ENCODE data around the gene ASB1.

Gene ASB1

GRCh38 chr2:238412067-238412767 lies 14.5 kb upstream of the ASB1 start:
- no peak for DNase-seq (ENCODE audit: extremely low read depth, low read depth)
- TF ChIP-seq, protein P1, sequence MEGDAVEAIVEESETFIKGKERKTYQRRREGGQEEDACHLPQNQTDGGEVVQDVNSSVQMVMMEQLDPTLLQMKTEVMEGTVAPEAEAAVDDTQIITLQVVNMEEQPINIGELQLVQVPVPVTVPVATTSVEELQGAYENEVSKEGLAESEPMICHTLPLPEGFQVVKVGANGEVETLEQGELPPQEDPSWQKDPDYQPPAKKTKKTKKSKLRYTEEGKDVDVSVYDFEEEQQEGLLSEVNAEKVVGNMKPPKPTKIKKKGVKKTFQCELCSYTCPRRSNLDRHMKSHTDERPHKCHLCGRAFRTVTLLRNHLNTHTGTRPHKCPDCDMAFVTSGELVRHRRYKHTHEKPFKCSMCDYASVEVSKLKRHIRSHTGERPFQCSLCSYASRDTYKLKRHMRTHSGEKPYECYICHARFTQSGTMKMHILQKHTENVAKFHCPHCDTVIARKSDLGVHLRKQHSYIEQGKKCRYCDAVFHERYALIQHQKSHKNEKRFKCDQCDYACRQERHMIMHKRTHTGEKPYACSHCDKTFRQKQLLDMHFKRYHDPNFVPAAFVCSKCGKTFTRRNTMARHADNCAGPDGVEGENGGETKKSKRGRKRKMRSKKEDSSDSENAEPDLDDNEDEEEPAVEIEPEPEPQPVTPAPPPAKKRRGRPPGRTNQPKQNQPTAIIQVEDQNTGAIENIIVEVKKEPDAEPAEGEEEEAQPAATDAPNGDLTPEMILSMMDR (IDR thresholded peaks at IDR 0.05; ENCODE audit: low read depth, low read length): no peak

GRCh38 chr2:238413368-238413767 lies 13.4 kb upstream of the ASB1 start:
- no peak for DNase-seq (ENCODE audit: extremely low read depth, low read depth)
- TF ChIP-seq, protein P1 (IDR thresholded peaks at IDR 0.05; ENCODE audit: low read depth, low read length): no peak

DNA sequence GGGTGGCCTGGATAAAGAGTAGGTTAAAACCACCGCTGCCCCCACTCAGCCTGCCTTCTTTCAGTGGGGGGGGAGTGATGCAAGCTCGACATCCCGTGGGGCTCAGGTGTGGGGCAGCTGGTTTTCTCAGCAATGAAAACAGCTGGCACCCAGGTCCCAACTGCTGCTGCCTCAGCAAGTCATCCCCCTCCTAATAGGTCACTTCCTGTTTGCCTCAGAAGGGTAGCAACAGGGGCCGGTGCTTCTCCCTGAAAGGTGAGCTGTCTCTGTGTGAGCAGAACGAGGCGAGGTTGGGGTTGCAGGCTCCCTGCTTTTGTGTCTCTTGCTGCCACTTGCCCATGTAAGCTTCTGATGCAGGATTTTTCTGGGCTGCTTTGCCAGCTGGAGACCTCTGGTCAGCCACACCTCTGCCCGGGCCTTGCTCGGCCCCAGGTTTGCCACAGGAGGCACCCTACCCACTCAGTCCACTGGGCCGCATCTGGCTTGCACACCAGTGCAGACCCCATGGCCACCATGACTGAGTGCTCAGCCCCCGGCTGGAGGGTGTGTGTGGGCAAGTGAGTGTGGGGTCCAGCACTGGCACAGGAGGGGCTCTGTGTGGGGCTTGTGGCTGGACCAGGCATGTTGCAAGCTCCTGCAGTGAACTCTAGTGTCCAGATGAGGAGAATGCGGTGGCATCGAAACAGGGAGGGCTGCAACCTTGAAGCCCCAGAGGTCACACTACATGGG lies 11.5 kb upstream of the ASB1 start:
- TF ChIP-seq, protein P1 (IDR thresholded peaks at IDR 0.05; ENCODE audit: low read depth, low read length): no peak
- no peak for DNase-seq (ENCODE audit: extremely low read depth, low read depth)

DNA sequence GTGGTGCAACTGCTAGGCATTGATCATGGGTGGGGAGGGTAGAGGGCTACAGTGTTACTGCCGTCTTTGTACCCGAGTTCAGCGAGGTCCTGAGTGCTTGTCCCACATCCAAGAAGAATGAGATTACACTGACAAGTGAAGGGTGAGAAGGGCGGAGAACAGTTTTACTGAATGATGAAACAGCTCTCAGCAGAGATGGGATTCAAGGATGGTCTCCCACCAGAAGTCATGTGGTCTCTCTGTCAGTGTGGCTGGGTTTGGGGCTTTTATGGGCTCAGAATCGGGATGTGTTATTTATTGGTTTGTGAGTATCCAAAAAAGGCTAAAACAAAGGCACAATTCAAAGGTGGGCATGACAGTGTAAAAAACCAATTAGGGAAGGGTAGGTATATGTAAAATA lies 10.8 kb upstream of the ASB1 start:
- no peak for DNase-seq (ENCODE audit: extremely low read depth, low read depth)

GRCh38 chr2:238418196-238418998 lies 8.3 kb upstream of the ASB1 start:
- TF ChIP-seq, protein P1 (IDR thresholded peaks at IDR 0.05; ENCODE audit: low read depth, low read length): no peak

More for the DNA sequence above, 10.8 kb upstream of the ASB1 start:
- TF ChIP-seq, protein P1 (IDR thresholded peaks at IDR 0.05; ENCODE audit: low read depth, low read length): no peak

DNA sequence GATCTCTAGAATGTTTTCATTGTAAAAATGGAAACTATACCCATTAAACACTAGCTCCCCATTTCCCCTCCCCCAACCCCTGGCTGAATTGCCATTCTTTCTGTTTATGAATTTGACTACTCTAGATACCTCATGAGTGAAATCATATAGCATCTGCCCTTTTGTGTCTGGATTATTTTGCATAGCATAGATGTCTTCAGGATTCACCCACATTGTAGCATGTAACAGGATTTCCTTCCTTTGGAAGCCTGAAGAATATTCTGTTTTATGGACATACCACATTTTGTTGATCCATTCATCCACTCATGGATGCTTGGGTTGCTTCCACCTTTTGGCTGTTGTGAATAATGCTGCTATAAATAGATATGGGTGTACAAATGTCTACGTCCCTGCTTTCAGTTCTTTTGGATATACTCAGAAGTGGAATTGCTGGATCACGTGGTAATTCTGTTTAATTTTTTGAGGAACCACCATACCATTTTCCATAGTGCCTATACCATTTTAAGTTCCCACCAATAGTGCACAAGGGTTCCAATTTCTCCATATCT lies 7.7 kb upstream of the ASB1 start:
- DNase-seq (ENCODE audit: extremely low read depth, low read depth): no peak
- TF ChIP-seq, protein P1 (IDR thresholded peaks at IDR 0.05; ENCODE audit: low read depth, low read length): no peak

More at GRCh38 chr2:238418196-238418998, 8.3 kb upstream of the ASB1 start:
- no peak for DNase-seq (ENCODE audit: extremely low read depth, low read depth)
